ENCODE measurements around the gene TLCD2. TPM values are rescaled to one million over a fixed set of nuclear protein-coding genes. Genes with fewer than 3 reads are reported as not detected.

Gene TLCD2
- total and polyA plus RNA-seq, 2 of the 13 experiments (the other 11 are each of a cell fraction or from before 2014, with no cell fraction given), result 0.90 to 1.1 TPM

DNA sequence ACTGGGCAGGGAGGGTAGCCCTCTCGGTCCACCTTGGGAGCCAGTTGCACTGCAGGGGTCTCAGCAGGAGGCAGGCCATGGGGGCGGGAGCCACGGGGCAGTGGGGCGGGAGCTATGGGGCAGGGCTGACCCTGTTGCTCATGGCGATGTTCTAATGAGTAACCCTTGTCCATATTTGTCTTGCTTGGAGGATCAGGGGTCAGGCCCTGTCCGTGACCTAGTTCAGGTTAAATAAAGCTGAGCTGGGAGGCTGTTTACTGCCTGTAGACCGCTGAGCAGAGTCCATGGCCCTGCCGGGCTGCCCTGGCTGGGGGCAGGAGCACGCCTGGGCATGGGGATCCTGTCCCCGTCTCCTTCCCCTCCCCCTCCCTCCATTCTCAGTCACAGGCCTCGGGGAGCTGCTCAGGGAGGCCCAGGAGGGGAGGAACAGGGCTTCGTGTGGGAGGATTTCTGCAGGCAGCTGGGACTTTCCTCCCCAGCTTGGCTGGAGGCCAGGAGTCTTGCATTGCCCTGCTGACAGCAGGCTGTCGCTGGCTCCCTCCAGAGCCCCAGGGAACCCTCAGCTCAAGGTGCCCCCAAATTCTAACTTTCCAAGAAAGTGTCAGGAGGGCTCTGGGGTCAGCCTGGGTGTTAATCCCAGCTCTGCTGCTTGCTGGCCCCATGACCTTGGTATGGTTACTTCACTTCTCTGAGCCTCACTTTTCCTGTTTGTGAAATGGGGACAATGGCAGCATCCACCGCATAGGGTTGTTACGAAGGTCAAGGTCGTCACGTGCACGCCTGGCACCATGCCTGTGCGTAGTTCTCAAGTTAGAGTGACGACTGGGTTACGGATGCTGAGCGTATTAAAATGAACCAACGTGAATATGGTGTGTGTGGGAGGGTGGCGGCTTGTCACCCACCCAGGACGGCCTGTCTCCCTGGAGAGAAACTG lies 26.4 kb upstream of the TLCD2 start (continued):
- TF ChIP-seq ZNF121 (CRISPR knock-in tag; IDR thresholded peaks at IDR 0.05) (peak; percentile 77; the same call in 1 of the 2 replicates), MEIS1 (CRISPR knock-in tag; IDR thresholded peaks at IDR 0.05; ENCODE audit: borderline replicate concordance) (no peak; the same call in 1 of the 2 replicates), ADNP (CRISPR knock-in tag; IDR thresholded peaks at IDR 0.05) (peak; percentile 94), ZNF792 (CRISPR knock-in tag; IDR thresholded peaks at IDR 0.05) (no peak; the same call in 1 of the 2 replicates), RXRA (CRISPR knock-in tag; IDR thresholded peaks at IDR 0.05) (peak; percentile 99), JUNB (CRISPR knock-in tag; IDR thresholded peaks at IDR 0.05; ENCODE audit: borderline replicate concordance) (no peak), NCOR1 (IDR thresholded peaks at IDR 0.05; ENCODE audit: borderline replicate concordance, low read length) (peak; percentile 96), ZNF747 (CRISPR knock-in tag; IDR thresholded peaks at IDR 0.05; ENCODE audit: borderline replicate concordance) (peak; percentile 81; the same call in 1 of the 2 replicates), ZFP90 (CRISPR knock-in tag; IDR thresholded peaks at IDR 0.05; ENCODE audit: borderline replicate concordance) (peak; percentile 85; the same call in 1 of the 2 replicates), ZNF570 (CRISPR knock-in tag; IDR thresholded peaks at IDR 0.05; ENCODE audit: borderline replicate concordance) (0 out of 2 replicates have a peak, but pooled peaks have one; percentile 70), TBL1XR1 (IDR thresholded peaks at IDR 0.05; ENCODE audit: borderline replicate concordance, low read length, partially characterized antibody) (peak; percentile 93), SAFB2 (CRISPR knock-in tag; IDR thresholded peaks at IDR 0.05; ENCODE audit: borderline replicate concordance, low read depth) (no peak; the same call in 1 of the 2 replicates), U2AF2 (IDR thresholded peaks at IDR 0.05; ENCODE audit: low read depth, low read length) (no peak), MAF1 (CRISPR knock-in tag; IDR thresholded peaks at IDR 0.05; ENCODE audit: borderline replicate concordance) (peak; percentile 83; the same call in 1 of the 2 replicates), NR2C2 (CRISPR knock-in tag; IDR thresholded peaks at IDR 0.05; ENCODE audit: borderline replicate concordance) (peak; percentile 92), ZNF530 (CRISPR knock-in tag; IDR thresholded peaks at IDR 0.05; ENCODE audit: low read depth) (no peak), SNAI1 (CRISPR knock-in tag; IDR thresholded peaks at IDR 0.05; ENCODE audit: borderline replicate concordance) (peak; percentile 83; the same call in 1 of the 2 replicates), ZBTB8A (CRISPR knock-in tag; IDR thresholded peaks at IDR 0.05; ENCODE audit: borderline replicate concordance, low read depth) (no peak), KDM4B (CRISPR knock-in tag; IDR thresholded peaks at IDR 0.05) (peak; percentile 99), MAFF (IDR thresholded peaks at IDR 0.05; ENCODE audit: low read depth, low read length) (peak; percentile 23; the same call in 1 of the 2 replicates)
- TF ChIP-seq, protein P1, sequence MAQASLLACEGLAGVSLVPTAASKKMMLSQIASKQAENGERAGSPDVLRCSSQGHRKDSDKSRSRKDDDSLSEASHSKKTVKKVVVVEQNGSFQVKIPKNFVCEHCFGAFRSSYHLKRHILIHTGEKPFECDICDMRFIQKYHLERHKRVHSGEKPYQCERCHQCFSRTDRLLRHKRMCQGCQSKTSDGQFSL (CRISPR knock-in tag; IDR thresholded peaks at IDR 0.05), result peak; percentile 20; the same call in 1 of the 2 replicates
- TF ChIP-seq, protein P2, sequence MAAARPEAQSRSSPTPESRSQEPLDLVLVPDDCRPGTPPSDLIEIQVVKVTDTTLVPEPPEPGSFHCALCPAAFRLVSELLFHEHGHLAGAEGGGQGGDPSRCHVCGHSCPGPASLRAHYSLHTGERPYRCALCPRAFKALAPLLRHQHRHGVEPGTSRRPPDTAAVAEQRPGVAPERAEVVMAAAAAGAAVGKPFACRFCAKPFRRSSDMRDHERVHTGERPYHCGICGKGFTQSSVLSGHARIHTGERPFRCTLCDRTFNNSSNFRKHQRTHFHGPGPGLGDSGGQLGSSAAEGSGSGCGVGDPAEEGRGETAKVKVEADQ (CRISPR knock-in tag; IDR thresholded peaks at IDR 0.05; ENCODE audit: borderline replicate concordance), result peak; percentile 80
- TF ChIP-seq, protein P3, sequence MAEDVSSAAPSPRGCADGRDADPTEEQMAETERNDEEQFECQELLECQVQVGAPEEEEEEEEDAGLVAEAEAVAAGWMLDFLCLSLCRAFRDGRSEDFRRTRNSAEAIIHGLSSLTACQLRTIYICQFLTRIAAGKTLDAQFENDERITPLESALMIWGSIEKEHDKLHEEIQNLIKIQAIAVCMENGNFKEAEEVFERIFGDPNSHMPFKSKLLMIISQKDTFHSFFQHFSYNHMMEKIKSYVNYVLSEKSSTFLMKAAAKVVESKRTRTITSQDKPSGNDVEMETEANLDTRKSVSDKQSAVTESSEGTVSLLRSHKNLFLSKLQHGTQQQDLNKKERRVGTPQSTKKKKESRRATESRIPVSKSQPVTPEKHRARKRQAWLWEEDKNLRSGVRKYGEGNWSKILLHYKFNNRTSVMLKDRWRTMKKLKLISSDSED (CRISPR knock-in tag; IDR thresholded peaks at IDR 0.05), result no peak
- TF ChIP-seq, protein P4, sequence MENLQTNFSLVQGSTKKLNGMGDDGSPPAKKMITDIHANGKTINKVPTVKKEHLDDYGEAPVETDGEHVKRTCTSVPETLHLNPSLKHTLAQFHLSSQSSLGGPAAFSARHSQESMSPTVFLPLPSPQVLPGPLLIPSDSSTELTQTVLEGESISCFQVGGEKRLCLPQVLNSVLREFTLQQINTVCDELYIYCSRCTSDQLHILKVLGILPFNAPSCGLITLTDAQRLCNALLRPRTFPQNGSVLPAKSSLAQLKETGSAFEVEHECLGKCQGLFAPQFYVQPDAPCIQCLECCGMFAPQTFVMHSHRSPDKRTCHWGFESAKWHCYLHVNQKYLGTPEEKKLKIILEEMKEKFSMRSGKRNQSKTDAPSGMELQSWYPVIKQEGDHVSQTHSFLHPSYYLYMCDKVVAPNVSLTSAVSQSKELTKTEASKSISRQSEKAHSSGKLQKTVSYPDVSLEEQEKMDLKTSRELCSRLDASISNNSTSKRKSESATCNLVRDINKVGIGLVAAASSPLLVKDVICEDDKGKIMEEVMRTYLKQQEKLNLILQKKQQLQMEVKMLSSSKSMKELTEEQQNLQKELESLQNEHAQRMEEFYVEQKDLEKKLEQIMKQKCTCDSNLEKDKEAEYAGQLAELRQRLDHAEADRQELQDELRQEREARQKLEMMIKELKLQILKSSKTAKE (CRISPR knock-in tag; IDR thresholded peaks at IDR 0.05; ENCODE audit: borderline replicate concordance), result peak; percentile 97

Measured in HepG2 (cell line).